ENCODE data around the gene AMBN.
"Not testable (repeated sequence)": the region's sequence is repeated elsewhere in the genome, so short reads cannot be mapped to it uniquely, and the experiment has no call there.

Gene AMBN

GRCh38 chr4:70637239-70637913, 45.3 kb downstream of the AMBN start:
- H3K9me3 Mint-ChIP-seq = no peaks in the 10 kb centered on the region
- peaks cover 2% of the 10 kb centered on the region for H3K27me3 Mint-ChIP-seq (ENCODE audit: low read depth, poor library complexity)
- no peak for TF ChIP-seq CTCF (IDR thresholded peaks at IDR 0.05)
- H3K36me3 Mint-ChIP-seq (ENCODE audit: low read depth) = no peaks in the 10 kb centered on the region
- DNase-seq = no peak
- H3K4me3 Mint-ChIP-seq = no peak overlapping the region
- H3K27ac Mint-ChIP-seq = no peak overlapping the region
- H3K4me1 Mint-ChIP-seq = no peaks in the 10 kb centered on the region

GRCh38 chr4:70640192-70640591, 48.1 kb downstream of the AMBN start:
- Mint-ChIP-seq H3K4me1 (no peaks in the 10 kb centered on the region), H3K4me3 (no peak overlapping the region), H3K27ac (no peak overlapping the region)

GRCh38 chr4:70650741-70651140, 58.7 kb downstream of the AMBN start:
- H3K36me3 Mint-ChIP-seq (ENCODE audit: low read depth); H3K9me3 Mint-ChIP-seq; H3K4me1 Mint-ChIP-seq; H3K27ac Mint-ChIP-seq; DNase-seq; H3K27me3 Mint-ChIP-seq (ENCODE audit: low read depth, poor library complexity); H3K4me3 Mint-ChIP-seq: not testable (repeated sequence)

More at GRCh38 chr4:70640192-70640591, 48.1 kb downstream of the AMBN start:
- no peak for DNase-seq
- Mint-ChIP-seq H3K9me3 (no peaks in the 10 kb centered on the region), H3K36me3 (ENCODE audit: low read depth) (no peaks in the 10 kb centered on the region), H3K27me3 (ENCODE audit: low read depth, poor library complexity) (no peaks in the 10 kb centered on the region)
- TF ChIP-seq CTCF (IDR thresholded peaks at IDR 0.05) = no peak

GRCh38 chr4:70651864-70652506, 59.9 kb downstream of the AMBN start:
- TF ChIP-seq CTCF (IDR thresholded peaks at IDR 0.05) = peak; percentile 46
- no peak overlapping the region for H3K27ac Mint-ChIP-seq
- no peak for DNase-seq

GRCh38 chr4:70654605-70655011, 62.6 kb downstream of the AMBN start:
- Mint-ChIP-seq H3K4me3 (no peak overlapping the region), H3K9me3 (no peaks in the 10 kb centered on the region), H3K4me1 (no peaks in the 10 kb centered on the region), H3K27me3 (ENCODE audit: low read depth, poor library complexity) (peaks cover 6% of the 10 kb centered on the region), H3K36me3 (ENCODE audit: low read depth) (no peaks in the 10 kb centered on the region), H3K27ac (no peak overlapping the region)
- DNase-seq = no peak
- TF ChIP-seq CTCF (IDR thresholded peaks at IDR 0.05) = no peak

More at GRCh38 chr4:70651864-70652506, 59.9 kb downstream of the AMBN start:
- Mint-ChIP-seq H3K4me1 (no peaks in the 10 kb centered on the region), H3K36me3 (ENCODE audit: low read depth) (no peaks in the 10 kb centered on the region), H3K9me3 (no peaks in the 10 kb centered on the region), H3K27me3 (ENCODE audit: low read depth, poor library complexity) (peaks cover 6% of the 10 kb centered on the region), H3K4me3 (no peak overlapping the region)

All from nephron progenitor cell (in vitro differentiated cells).